ENCODE data around the gene CLUH. TPM values are rescaled to one million over a fixed set of nuclear protein-coding genes. Genes with fewer than 3 reads are reported as not detected.
"Not testable (repeated sequence)": the region's sequence is repeated elsewhere in the genome, so short reads cannot be mapped to it uniquely, and the experiment has no call there.

Gene CLUH
- total and polyA plus RNA-seq, 9 donors = 17.5 to 45.2 (median 35.5) TPM

DNA sequence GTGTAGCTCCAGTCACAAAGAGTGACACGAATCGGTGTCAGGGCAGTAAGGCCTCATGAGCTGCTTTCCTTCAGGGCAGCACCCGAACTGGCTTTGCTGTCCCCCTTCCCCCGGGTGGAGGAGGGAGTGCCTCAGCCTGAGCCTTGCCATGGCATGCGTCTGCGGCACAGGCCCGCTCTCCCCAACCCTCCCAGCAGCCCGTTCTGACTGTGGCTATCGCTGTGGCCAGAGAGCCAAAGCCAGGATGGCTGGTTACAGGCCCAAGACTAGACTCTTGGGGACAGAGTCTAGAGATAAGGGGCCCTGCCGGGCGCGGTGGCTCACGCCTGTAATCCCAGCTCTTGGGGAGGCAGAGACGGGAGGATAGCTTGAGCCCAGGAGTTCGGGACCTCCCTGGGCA is 25.9 kb downstream of the CLUH start:
- Histone ChIP-seq H3K27me3 (ENCODE audit: control insufficient read depth, insufficient read depth, low read length) (no peaks in the 10 kb centered on the region), H3K27ac (ENCODE audit: low read length) (no peak overlapping the region), H3K36me3 (ENCODE audit: control insufficient read depth, insufficient read depth, low read length) (peaks cover 35% of the 10 kb centered on the region), H3K9me3 (replicated peaks; ENCODE audit: control insufficient read depth, low read depth, low read length) (no peaks in the 10 kb centered on the region), H3K4me3 (ENCODE audit: low read length) (no peak overlapping the region), H3K4me1 (ENCODE audit: control insufficient read depth, insufficient read depth, low read length) (peaks cover 27% of the 10 kb centered on the region)
- 77% methylated on average over 12 of the region's 15 CpGs for WGBS (ENCODE audit: insufficient coverage)
- DNase-seq = no peak

DNA sequence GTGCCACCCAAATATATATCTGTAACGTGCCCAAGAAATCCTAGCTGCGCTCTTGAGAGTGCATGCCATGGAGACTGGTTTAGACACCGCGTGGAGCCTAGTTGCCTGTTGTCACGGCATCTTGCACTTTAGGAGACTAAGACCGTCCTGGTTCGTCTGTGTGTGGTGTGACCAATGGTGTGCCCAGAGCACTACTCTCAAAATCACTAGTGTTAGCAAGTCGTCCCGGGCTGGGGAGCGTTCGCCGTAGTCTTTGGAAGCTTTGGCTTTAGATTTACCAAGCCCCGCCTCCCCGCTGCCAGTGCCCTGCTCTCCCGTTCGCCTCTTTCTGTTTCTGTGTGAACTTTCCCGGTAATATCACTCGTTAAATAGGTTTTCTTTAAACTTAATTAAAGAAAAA is 27.0 kb downstream of the CLUH start:
- H3K36me3 ChIP-seq (ENCODE audit: control insufficient read depth, insufficient read depth, low read length) = peaks cover 36% of the 10 kb centered on the region
- 91% methylated on average over 10 of the region's 18 CpGs for WGBS (ENCODE audit: insufficient coverage)

GRCh38 chr17:2683912-2684311 is 27.7 kb downstream of the CLUH start:
- 56% methylated on average over 3 of the region's 8 CpGs for WGBS (ENCODE audit: insufficient coverage)
- no peak for DNase-seq
- Histone ChIP-seq H3K27ac (ENCODE audit: low read length) (no peak overlapping the region), H3K36me3 (ENCODE audit: control insufficient read depth, insufficient read depth, low read length) (peaks cover 35% of the 10 kb centered on the region), H3K4me3 (ENCODE audit: low read length) (no peak overlapping the region), H3K4me1 (ENCODE audit: control insufficient read depth, insufficient read depth, low read length) (peaks cover 19% of the 10 kb centered on the region), H3K9me3 (replicated peaks; ENCODE audit: control insufficient read depth, low read depth, low read length) (no peaks in the 10 kb centered on the region), H3K27me3 (ENCODE audit: control insufficient read depth, insufficient read depth, low read length) (no peaks in the 10 kb centered on the region)

More for the DNA sequence above, 27.0 kb downstream of the CLUH start:
- no peak overlapping the region for H3K27ac ChIP-seq (ENCODE audit: low read length)
- no peak for DNase-seq
- H3K4me3 ChIP-seq (ENCODE audit: low read length) = no peak overlapping the region
- H3K9me3 ChIP-seq (replicated peaks; ENCODE audit: control insufficient read depth, low read depth, low read length) = no peaks in the 10 kb centered on the region
- H3K4me1 ChIP-seq (ENCODE audit: control insufficient read depth, insufficient read depth, low read length) = peaks cover 25% of the 10 kb centered on the region
- no peaks in the 10 kb centered on the region for H3K27me3 ChIP-seq (ENCODE audit: control insufficient read depth, insufficient read depth, low read length)

- Histone ChIP-seq H3K27ac (ENCODE audit: low read length) (no peak overlapping the region), H3K4me1 (ENCODE audit: control insufficient read depth, insufficient read depth, low read length) (peaks cover 12% of the 10 kb centered on the region), H3K27me3 (ENCODE audit: control insufficient read depth, insufficient read depth, low read length) (no peaks in the 10 kb centered on the region), H3K4me3 (ENCODE audit: low read length) (no peak overlapping the region), H3K9me3 (replicated peaks; ENCODE audit: control insufficient read depth, low read depth, low read length) (no peaks in the 10 kb centered on the region), H3K36me3 (ENCODE audit: control insufficient read depth, insufficient read depth, low read length) (peaks cover 44% of the 10 kb centered on the region)
- DNase-seq = no peak
- no CpG with 5 or more reads among the region's 3 CpGs for whole genome bisulfite sequencing (ENCODE audit: insufficient coverage)
Observed at GRCh38 chr17:2682176-2682938, 29.2 kb downstream of the CLUH start.

DNA sequence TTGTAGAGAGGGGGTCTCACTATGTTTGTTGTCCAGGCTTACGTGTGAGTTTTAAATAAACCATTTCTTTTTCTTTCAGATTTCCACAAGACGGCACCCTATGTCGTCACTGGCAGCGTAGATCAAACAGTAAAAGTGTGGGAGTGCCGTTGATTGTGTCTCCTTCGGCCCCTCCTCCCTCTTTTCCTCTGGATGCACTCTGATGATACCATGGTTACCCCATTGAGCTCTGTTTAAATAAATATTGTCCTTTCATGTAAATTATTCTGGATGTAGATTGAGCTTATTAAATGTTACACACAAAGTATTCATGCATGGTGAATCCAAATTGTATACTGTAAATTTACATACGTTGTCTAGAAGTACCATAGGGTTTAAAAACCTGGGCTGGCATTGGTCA is 29.9 kb downstream of the CLUH start:
- no peak overlapping the region for H3K4me3 ChIP-seq (ENCODE audit: low read length)
- no peaks in the 10 kb centered on the region for H3K27me3 ChIP-seq (ENCODE audit: control insufficient read depth, insufficient read depth, low read length)
- H3K27ac ChIP-seq (ENCODE audit: low read length) = no peak overlapping the region
- no peaks in the 10 kb centered on the region for H3K9me3 ChIP-seq (replicated peaks; ENCODE audit: control insufficient read depth, low read depth, low read length)
- WGBS (ENCODE audit: insufficient coverage) = 90% methylated on average over 2 of the region's 7 CpGs
- no peak for DNase-seq
- peaks cover 9% of the 10 kb centered on the region for H3K4me1 ChIP-seq (ENCODE audit: control insufficient read depth, insufficient read depth, low read length)
- peaks cover 48% of the 10 kb centered on the region for H3K36me3 ChIP-seq (ENCODE audit: control insufficient read depth, insufficient read depth, low read length)

- Histone ChIP-seq H3K27ac (ENCODE audit: low read length) (no peak overlapping the region), H3K27me3 (ENCODE audit: control insufficient read depth, insufficient read depth, low read length) (no peaks in the 10 kb centered on the region), H3K4me1 (ENCODE audit: control insufficient read depth, insufficient read depth, low read length) (peaks cover 3% of the 10 kb centered on the region), H3K36me3 (ENCODE audit: control insufficient read depth, insufficient read depth, low read length) (peaks cover 54% of the 10 kb centered on the region), H3K9me3 (replicated peaks; ENCODE audit: control insufficient read depth, low read depth, low read length) (no peaks in the 10 kb centered on the region), H3K4me3 (ENCODE audit: low read length) (no peak overlapping the region)
- no peak for DNase-seq
- 100% methylated on average over 2 of the region's 2 CpGs for WGBS (ENCODE audit: insufficient coverage)
Observed at GRCh38 chr17:2680961-2681360, 30.6 kb downstream of the CLUH start.

DNA sequence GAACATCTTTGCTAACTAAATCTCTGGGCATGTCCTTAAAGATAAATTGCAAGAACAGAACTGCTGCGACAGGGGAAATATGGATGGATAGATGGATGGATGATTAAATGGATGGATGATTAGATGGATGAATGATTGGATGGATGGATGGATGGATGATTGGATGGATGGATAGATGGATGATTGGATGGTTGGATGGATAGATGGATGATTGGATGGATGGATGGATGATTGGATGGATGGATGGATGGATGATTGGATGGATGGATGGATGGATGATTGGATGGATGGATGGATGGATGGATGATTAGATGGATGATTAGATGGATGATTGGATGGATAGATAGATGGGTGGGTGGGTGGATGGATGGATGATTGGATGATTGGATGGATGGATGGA is 32.3 kb downstream of the CLUH start:
- not testable (repeated sequence) for DNase-seq; H3K27me3 ChIP-seq (ENCODE audit: control insufficient read depth, insufficient read depth, low read length); H3K9me3 ChIP-seq (replicated peaks; ENCODE audit: control insufficient read depth, low read depth, low read length); H3K4me1 ChIP-seq (ENCODE audit: control insufficient read depth, insufficient read depth, low read length); H3K27ac ChIP-seq (ENCODE audit: low read length); H3K4me3 ChIP-seq (ENCODE audit: low read length)
- H3K36me3 ChIP-seq (ENCODE audit: control insufficient read depth, insufficient read depth, low read length) = peaks cover 54% of the 10 kb centered on the region
- WGBS (ENCODE audit: insufficient coverage) = 100% methylated on average over 1 of the region's 1 CpG

DNA sequence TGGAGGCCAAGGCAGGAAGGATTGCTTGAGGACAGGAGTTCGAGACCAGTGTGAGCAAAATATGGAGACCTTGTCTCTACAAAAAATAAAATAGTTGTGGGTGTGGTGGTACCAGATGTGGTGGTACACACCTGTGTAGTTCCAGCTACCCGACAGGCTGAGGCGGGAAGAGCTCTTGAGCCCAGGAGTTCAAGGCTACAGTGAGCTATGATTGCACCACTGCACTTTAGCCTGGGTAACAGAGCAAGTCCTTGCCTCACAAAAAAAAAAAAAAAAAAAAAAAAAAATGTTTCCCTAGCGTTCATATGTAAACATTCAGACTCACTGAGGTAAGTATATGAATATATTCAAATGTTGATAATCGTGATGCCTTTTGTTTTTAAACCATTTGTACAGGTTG is 39.5 kb downstream of the CLUH start:
- no peak for DNase-seq
- H3K9me3 ChIP-seq (replicated peaks; ENCODE audit: control insufficient read depth, low read depth, low read length) = no peaks in the 10 kb centered on the region
- no peaks in the 10 kb centered on the region for H3K27me3 ChIP-seq (ENCODE audit: control insufficient read depth, insufficient read depth, low read length)
- H3K27ac ChIP-seq (ENCODE audit: low read length) = no peak overlapping the region
- WGBS (ENCODE audit: insufficient coverage) = no CpG with 5 or more reads among the region's 5 CpGs
- no peaks in the 10 kb centered on the region for H3K4me1 ChIP-seq (ENCODE audit: control insufficient read depth, insufficient read depth, low read length)
- H3K4me3 ChIP-seq (ENCODE audit: low read length) = no peak overlapping the region
- H3K36me3 ChIP-seq (ENCODE audit: control insufficient read depth, insufficient read depth, low read length) = peaks cover 51% of the 10 kb centered on the region

DNA sequence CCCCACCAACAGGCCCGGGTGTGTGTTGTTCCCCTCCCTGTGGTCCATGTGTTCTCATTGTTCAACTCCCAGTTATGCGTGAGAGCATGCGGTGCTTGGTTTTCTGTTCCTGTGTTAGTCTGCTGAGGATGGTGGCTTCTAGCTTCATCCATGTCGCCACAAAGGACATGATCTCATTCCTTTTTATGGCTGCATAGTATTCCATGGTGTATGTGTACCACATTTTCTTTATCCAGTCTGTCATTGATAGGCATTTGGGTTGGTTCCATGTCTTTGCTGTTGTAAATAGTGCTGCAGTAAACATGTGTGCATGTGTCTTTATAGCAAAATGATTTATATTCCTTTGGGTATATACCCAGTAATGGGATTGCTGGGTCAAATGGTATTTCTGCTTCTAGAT is 51.2 kb downstream of the CLUH start:
- not testable (repeated sequence) for H3K36me3 ChIP-seq (ENCODE audit: control insufficient read depth, insufficient read depth, low read length); H3K9me3 ChIP-seq (replicated peaks; ENCODE audit: control insufficient read depth, low read depth, low read length); H3K4me3 ChIP-seq (ENCODE audit: low read length); H3K27me3 ChIP-seq (ENCODE audit: control insufficient read depth, insufficient read depth, low read length); H3K27ac ChIP-seq (ENCODE audit: low read length); DNase-seq; H3K4me1 ChIP-seq (ENCODE audit: control insufficient read depth, insufficient read depth, low read length)
- 100% methylated on average over 3 of the region's 4 CpGs for WGBS (ENCODE audit: insufficient coverage)

DNA sequence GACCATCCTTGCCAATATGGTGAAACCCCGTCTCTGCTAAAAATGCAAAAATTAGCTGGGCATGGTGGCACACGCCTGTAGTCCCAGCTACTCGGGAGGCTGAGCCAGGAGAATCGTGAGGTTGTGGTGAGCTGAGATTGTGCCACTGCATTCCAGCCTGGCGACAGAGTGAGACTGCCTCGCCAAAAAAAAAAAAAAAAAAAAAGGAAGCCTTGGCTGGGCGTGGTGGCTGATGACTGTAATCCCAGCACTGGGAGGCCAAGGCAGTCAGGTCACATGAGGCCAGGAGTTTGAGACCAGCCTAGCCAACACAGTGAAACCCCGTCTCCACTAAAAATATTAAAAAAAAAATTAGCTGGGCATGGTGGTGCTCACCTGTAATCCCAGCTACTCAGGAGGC is 52.2 kb downstream of the CLUH start:
- not testable (repeated sequence) for H3K36me3 ChIP-seq (ENCODE audit: control insufficient read depth, insufficient read depth, low read length); H3K4me3 ChIP-seq (ENCODE audit: low read length); H3K4me1 ChIP-seq (ENCODE audit: control insufficient read depth, insufficient read depth, low read length); DNase-seq; H3K27ac ChIP-seq (ENCODE audit: low read length); H3K9me3 ChIP-seq (replicated peaks; ENCODE audit: control insufficient read depth, low read depth, low read length); H3K27me3 ChIP-seq (ENCODE audit: control insufficient read depth, insufficient read depth, low read length)
- WGBS (ENCODE audit: insufficient coverage) = 72% methylated on average over 2 of the region's 8 CpGs

- Histone ChIP-seq H3K4me1 (ENCODE audit: control insufficient read depth, insufficient read depth, low read length) (no peaks in the 10 kb centered on the region), H3K4me3 (ENCODE audit: low read length) (no peak overlapping the region), H3K36me3 (ENCODE audit: control insufficient read depth, insufficient read depth, low read length) (peaks cover 2% of the 10 kb centered on the region), H3K9me3 (replicated peaks; ENCODE audit: control insufficient read depth, low read depth, low read length) (no peaks in the 10 kb centered on the region), H3K27me3 (ENCODE audit: control insufficient read depth, insufficient read depth, low read length) (no peaks in the 10 kb centered on the region), H3K27ac (ENCODE audit: low read length) (no peak overlapping the region)
- WGBS (ENCODE audit: insufficient coverage) = no CpG with 5 or more reads among the region's 1 CpG
- DNase-seq = no peak
Observed at GRCh38 chr17:2656283-2656682, 55.3 kb downstream of the CLUH start.
